K562 (cell line): ENCODE results near the gene IPO7. TPM values are rescaled to one million over a fixed set of nuclear protein-coding genes. Genes with fewer than 3 reads are reported as not detected.

Experiments used
- CEBPB ChIP-seq: fragments of 450-650 bp; IDR thresholded peaks from 2 replicates; pipeline ENCODE4 v1.6.1; 2016; ENCODE audit warnings: missing genetic modification characterization, missing compliant biosample characterization
- CEBPZ ChIP-seq: fragments of 150-350 bp; IDR thresholded peaks from 2 replicates; pipeline ENCODE4 v1.6.1; 2014; ENCODE audit warnings: low read depth, mild to moderate bottlenecking, low read length, borderline replicate concordance
- DMBX1 ChIP-seq: fragments of 250-450 bp; sonication (Bioruptor Pico); IDR thresholded peaks from 2 replicates; pipeline ENCODE4 v1.8.0; 2022; ENCODE audit warnings: inconsistent platforms, mild to moderate bottlenecking, moderate library complexity, borderline replicate concordance
- DPF2 ChIP-seq: fragments of 450-650 bp; IDR thresholded peaks from 2 replicates; pipeline ENCODE4 v1.6.1; 2016
- E2F3 ChIP-seq: fragments of 250-450 bp; sonication (Bioruptor Pico); IDR thresholded peaks from 2 replicates; pipeline ENCODE4 v1.4.0; 2020; ENCODE audit warnings: mild to moderate bottlenecking
- HSF4 ChIP-seq: fragments of 250-450 bp; sonication (Bioruptor Pico); IDR thresholded peaks from 2 replicates; pipeline ENCODE4 v2.1.2; 2022; ENCODE audit warnings: mild to moderate bottlenecking, moderate library complexity, borderline replicate concordance
- ILK ChIP-seq: fragments of 450-650 bp; IDR thresholded peaks from 2 replicates; pipeline ENCODE4 v1.6.1; 2016; ENCODE audit warnings: missing genetic modification characterization, low read depth, mild to moderate bottlenecking, missing compliant biosample characterization, moderate library complexity, borderline replicate concordance
- IRF2 ChIP-seq: sonication (generic); formaldehyde crosslinking; IDR thresholded peaks from 2 replicates; pipeline ENCODE4 v1.8.1; 2022; ENCODE audit warnings: mild to moderate bottlenecking, missing genetic modification reagents
- JUNB ChIP-seq: fragments of 450-650 bp; formaldehyde crosslinking; conservative IDR thresholded peaks from 2 replicates; pipeline ENCODE4 v1.4.0; 2020; ENCODE audit warnings: mild to moderate bottlenecking
- KHSRP ChIP-seq: fragments of 450-650 bp; IDR thresholded peaks from 2 replicates; pipeline ENCODE4 v1.6.1; 2017
- NFE2L1 ChIP-seq: fragments of 450-650 bp; IDR thresholded peaks from 2 replicates; pipeline ENCODE4 v1.6.1; 2016; ENCODE audit warnings: missing genetic modification characterization, low read depth, mild to moderate bottlenecking, missing compliant biosample characterization, moderate library complexity, borderline replicate concordance
- NFIX ChIP-seq: fragments of 250-450 bp; sonication (Bioruptor Pico); IDR thresholded peaks from 2 replicates; pipeline ENCODE4 v1.4.0; 2020; ENCODE audit warnings: low read depth, mild to moderate bottlenecking, moderate library complexity
- RAD51 ChIP-seq: fragments of 450-650 bp; IDR thresholded peaks from 2 replicates; pipeline ENCODE4 v1.7.1; 2016; ENCODE audit warnings: low read depth, mild to moderate bottlenecking, borderline replicate concordance
- TRIM28 ChIP-seq: fragments of 450-650 bp; IDR thresholded peaks from 2 replicates; pipeline ENCODE4 v1.6.1; 2017
- ZC3H4 ChIP-seq: sonication (generic); formaldehyde crosslinking; IDR thresholded peaks from 2 replicates; pipeline ENCODE4 v1.9.0; 2021; ENCODE audit warnings: missing genetic modification reagents, borderline replicate concordance
- ZFP36 ChIP-seq: fragments of 150-350 bp; IDR thresholded peaks from 2 replicates; pipeline ENCODE4 v1.6.1; 2018; ENCODE audit warnings: low read length, low read depth; ENCODE audit not compliant: partially characterized antibody
- ZNF589 ChIP-seq: fragments of 200-800 bp; sonication (Bioruptor generic); IDR thresholded peaks from 2 replicates; pipeline ENCODE4 v1.6.1; 2016; ENCODE audit warnings: low read depth, missing genetic modification characterization, missing compliant biosample characterization
- ZNF644 ChIP-seq: fragments of 200-800 bp; sonication (Bioruptor generic); IDR thresholded peaks from 2 replicates; pipeline ENCODE4 v1.6.1; 2016; ENCODE audit warnings: low read depth, missing genetic modification characterization, missing compliant biosample characterization
- ZNF695 ChIP-seq: fragments of 450-650 bp; formaldehyde crosslinking; IDR thresholded peaks from 2 replicates; pipeline ENCODE4 v1.4.0; 2020; ENCODE audit warnings: mild to moderate bottlenecking, moderate library complexity
- ZNF707 ChIP-seq: fragments of 250-450 bp; sonication (Bioruptor Pico); conservative IDR thresholded peaks from 2 replicates; pipeline ENCODE4 v1.8.0; 2022; ENCODE audit warnings: inconsistent platforms, mild to moderate bottlenecking, moderate library complexity
- polyA plus RNA-seq, 8 experiments: library from polyadenylated mRNA; depleted of rRNA in 4 of 8; stranded (reverse) in 5 of 8; unstranded in 3 of 8; fragments of >200 nt; fragmentation: Nextera tagmentation in 2 of 8; fragmentation: Illumina TruSeq in 1 of 8; extraction: Ambion mirVana in 2 of 8; extraction: Trizol in 1 of 8; gene quantifications; 2 replicates each; pipeline versions ENCODE4 v1.2.1 to v1.2.3, GENCODE V29; 2011 to 2014; ENCODE audit warnings: inconsistent platforms in 1 of 8, missing spikeins in 1 of 8
- total RNA-seq, 7 experiments: library from RNA; depleted of rRNA in 6 of 7; stranded (reverse); fragments of >200 nt in 6 of 7; fragmentation: Illumina TruSeq in 2 of 7; extraction: Trizol in 2 of 7; gene quantifications; 2 replicates each; pipeline versions ENCODE4 v1.2.1 to v1.2.3, GENCODE V29; 2011 to 2021; ENCODE audit warnings: low replicate concordance in 1 of 7
- TF ChIP-seq, protein P1 (sequence below): fragments of 450-650 bp; IDR thresholded peaks from 2 replicates; pipeline ENCODE4 v1.6.1; 2016; ENCODE audit warnings: antibody characterized with exemption

IPO7 gene
- total and polyA plus RNA-seq, 9 of the 15 experiments (the other 6 are each of a cell fraction or from before 2014, with no cell fraction given), result 23.6 to 138 (median 110) TPM

DNA sequence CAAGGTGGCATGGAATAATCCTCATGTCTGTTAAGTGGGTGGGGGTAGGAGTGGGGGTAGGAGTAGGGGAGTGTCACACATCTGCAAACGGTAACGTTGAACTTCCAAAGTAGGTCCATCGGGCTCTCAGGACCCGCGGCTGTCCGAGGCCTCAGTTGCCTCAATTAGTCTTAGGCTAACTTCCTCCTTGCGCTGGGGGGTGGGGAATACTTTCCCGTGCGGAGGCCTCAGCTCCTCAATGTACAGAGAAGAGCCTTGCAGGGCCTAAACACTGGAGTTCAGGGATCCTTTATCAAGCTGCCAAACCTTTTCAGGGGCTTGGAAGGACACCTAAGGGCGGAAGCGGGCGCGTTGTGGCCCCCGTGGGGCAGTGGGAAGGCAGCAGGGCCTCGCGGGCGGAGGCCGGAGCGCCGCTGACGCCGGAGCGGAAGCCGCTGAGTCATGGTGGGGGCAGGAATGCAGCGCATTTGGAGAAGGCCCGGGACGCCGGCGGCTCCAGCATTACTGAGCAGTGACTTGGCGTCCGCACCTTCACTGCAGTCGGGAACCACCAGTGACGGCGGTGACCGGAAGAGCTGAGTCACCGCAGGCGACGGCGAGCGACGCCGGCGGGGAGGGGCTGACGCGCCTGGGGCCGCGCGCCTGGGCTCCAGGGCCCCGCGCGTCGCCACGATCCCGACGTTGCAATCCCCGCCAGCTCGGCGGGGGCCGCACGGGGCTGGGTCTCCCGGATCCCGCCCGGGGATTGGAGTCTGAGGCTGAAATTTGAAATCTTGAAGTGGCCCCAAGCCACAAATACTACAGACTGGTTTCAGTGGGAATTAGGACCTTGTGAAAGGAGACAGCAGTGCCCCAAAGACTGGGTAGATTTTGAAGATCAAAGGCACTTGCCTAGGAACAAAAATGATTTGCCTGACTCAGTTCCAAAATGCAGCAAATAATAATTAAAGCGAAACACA, 20.2 kb upstream of the IPO7 start (continued):
- TF ChIP-seq, protein P1, sequence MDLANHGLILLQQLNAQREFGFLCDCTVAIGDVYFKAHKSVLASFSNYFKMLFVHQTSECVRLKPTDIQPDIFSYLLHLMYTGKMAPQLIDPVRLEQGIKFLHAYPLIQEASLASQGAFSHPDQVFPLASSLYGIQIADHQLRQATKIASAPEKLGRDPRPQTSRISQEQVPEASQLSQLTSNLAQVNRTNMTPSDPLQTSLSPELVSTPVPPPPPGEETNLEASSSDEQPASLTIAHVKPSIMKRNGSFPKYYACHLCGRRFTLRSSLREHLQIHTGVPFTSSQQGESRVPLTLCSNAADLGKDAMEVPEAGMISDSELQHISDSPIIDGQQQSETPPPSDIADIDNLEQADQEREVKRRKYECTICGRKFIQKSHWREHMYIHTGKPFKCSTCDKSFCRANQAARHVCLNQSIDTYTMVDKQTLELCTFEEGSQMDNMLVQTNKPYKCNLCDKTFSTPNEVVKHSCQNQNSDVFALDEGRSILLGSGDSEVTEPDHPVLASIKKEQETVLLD, result 0 out of 2 replicates have a peak, but pooled peaks have one; percentile 37
- TF ChIP-seq NFE2L1 (tag) (peak; percentile 79), ZNF707 (CRISPR knock-in tag) (0 out of 2 replicates have a peak, but pooled peaks have one; percentile 20), TRIM28 (no peak), RAD51 (peak; percentile 27; the same call in 1 of the 2 replicates), DMBX1 (no peak; the same call in 1 of the 2 replicates), ZC3H4 (CRISPR knock-in tag) (no peak; the same call in 1 of the 2 replicates), ZNF695 (CRISPR knock-in tag) (0 out of 2 replicates have a peak, but pooled peaks have one; percentile 16), ILK (tag) (no peak), CEBPZ (no peak), DPF2 (peak; percentile 69; the same call in 1 of the 2 replicates), ZFP36 (peak; percentile 35), E2F3 (CRISPR knock-in tag) (peak; percentile 36; the same call in 1 of the 2 replicates), JUNB (CRISPR knock-in tag) (0 out of 2 replicates have a peak, but pooled peaks have one; percentile 34), KHSRP (no peak), CEBPB (no peak; the same call in 1 of the 2 replicates), ZNF589 (CRISPR knock-in tag) (peak; percentile 76; the same call in 1 of the 2 replicates), ZNF644 (peak; percentile 89), IRF2 (CRISPR knock-in tag) (no peak), NFIX (CRISPR knock-in tag) (no peak), HSF4 (0 out of 2 replicates have a peak, but pooled peaks have one; percentile 10)
